ENCODE data around the gene UHRF2. TPM values are rescaled to one million over a fixed set of nuclear protein-coding genes. Genes with fewer than 3 reads are reported as not detected.
A peak's percentile ranks its signal among the peaks of the same experiment; 100 is the strongest.

The UHRF2 gene
- polyA plus RNA-seq, 1 donor: 52.3 TPM

DNA sequence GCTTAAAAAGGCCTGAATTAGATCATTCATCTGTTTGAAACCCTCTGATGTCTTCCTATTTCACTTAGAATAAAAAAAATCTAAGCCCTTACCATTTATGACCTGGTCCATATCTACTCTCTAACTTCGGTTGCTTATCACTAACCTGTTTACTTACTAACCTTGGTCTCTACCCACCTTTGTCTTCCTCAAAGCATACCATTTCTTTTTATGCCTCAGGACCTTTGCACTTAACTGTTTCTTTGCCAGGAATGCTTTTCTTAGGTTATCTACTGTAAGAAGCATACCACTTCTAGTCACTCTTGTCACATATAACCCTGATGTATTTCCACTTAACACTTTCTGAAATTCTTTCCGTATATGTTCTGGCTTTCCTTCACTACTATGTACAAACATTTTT lies 67.0 kb downstream of the UHRF2 start:
- Histone ChIP-seq H3K27me3 (ENCODE audit: control insufficient read depth, insufficient read depth, low read length) (no peaks in the 10 kb centered on the region), H3K9me3 (ENCODE audit: control insufficient read depth, low read depth, low read length) (no peaks in the 10 kb centered on the region)

GRCh38 chr9:6484210-6484609 lies 71.2 kb downstream of the UHRF2 start:
- Histone ChIP-seq H3K4me3 (ENCODE audit: low read length) (no peak overlapping the region), H3K36me3 (ENCODE audit: control insufficient read depth, insufficient read depth, low read length) (peaks cover 46% of the 10 kb centered on the region), H3K27me3 (ENCODE audit: control insufficient read depth, insufficient read depth, low read length) (no peaks in the 10 kb centered on the region), H3K9me3 (ENCODE audit: control insufficient read depth, low read depth, low read length) (no peaks in the 10 kb centered on the region), H3K27ac (ENCODE audit: low read length) (no peak overlapping the region), H3K4me1 (ENCODE audit: control insufficient read depth, insufficient read depth, low read length) (peaks cover 10% of the 10 kb centered on the region)
- no CpG with 5 or more reads among the region's 2 CpGs for WGBS (ENCODE audit: insufficient coverage, low lambda C conversion rate)
- DNase-seq: no peak

More for the DNA sequence above, 67.0 kb downstream of the UHRF2 start:
- H3K4me1 ChIP-seq (ENCODE audit: control insufficient read depth, insufficient read depth, low read length): peaks cover 10% of the 10 kb centered on the region
- H3K4me3 ChIP-seq (ENCODE audit: low read length): no peak overlapping the region
- H3K36me3 ChIP-seq (ENCODE audit: control insufficient read depth, insufficient read depth, low read length): peaks cover 38% of the 10 kb centered on the region
- no peak overlapping the region for H3K27ac ChIP-seq (ENCODE audit: low read length)
- peak; percentile 40 to 75 for DNase-seq
- 67% methylated on average over 1 of the region's 2 CpGs for WGBS (ENCODE audit: insufficient coverage, low lambda C conversion rate)

- no peak for DNase-seq
- Histone ChIP-seq H3K4me3 (ENCODE audit: low read length) (no peak overlapping the region), H3K27me3 (ENCODE audit: control insufficient read depth, insufficient read depth, low read length) (no peaks in the 10 kb centered on the region), H3K9me3 (ENCODE audit: control insufficient read depth, low read depth, low read length) (no peaks in the 10 kb centered on the region), H3K36me3 (ENCODE audit: control insufficient read depth, insufficient read depth, low read length) (peaks cover 41% of the 10 kb centered on the region), H3K4me1 (ENCODE audit: control insufficient read depth, insufficient read depth, low read length) (no peaks in the 10 kb centered on the region), H3K27ac (ENCODE audit: low read length) (no peak overlapping the region)
- WGBS (ENCODE audit: insufficient coverage, low lambda C conversion rate): 94% methylated on average over 2 of the region's 7 CpGs
These were observed 75.4 kb downstream of the UHRF2 start for GRCh38 chr9:6488395-6488794.

GRCh38 chr9:6489099-6489498 lies 76.1 kb downstream of the UHRF2 start:
- Histone ChIP-seq H3K27me3 (ENCODE audit: control insufficient read depth, insufficient read depth, low read length) (no peaks in the 10 kb centered on the region), H3K4me3 (ENCODE audit: low read length) (no peak overlapping the region), H3K36me3 (ENCODE audit: control insufficient read depth, insufficient read depth, low read length) (peaks cover 42% of the 10 kb centered on the region), H3K27ac (ENCODE audit: low read length) (no peak overlapping the region), H3K4me1 (ENCODE audit: control insufficient read depth, insufficient read depth, low read length) (no peaks in the 10 kb centered on the region), H3K9me3 (ENCODE audit: control insufficient read depth, low read depth, low read length) (no peaks in the 10 kb centered on the region)
- WGBS (ENCODE audit: insufficient coverage, low lambda C conversion rate): no CpG with 5 or more reads among the region's 1 CpG
- DNase-seq: no peak

DNA sequence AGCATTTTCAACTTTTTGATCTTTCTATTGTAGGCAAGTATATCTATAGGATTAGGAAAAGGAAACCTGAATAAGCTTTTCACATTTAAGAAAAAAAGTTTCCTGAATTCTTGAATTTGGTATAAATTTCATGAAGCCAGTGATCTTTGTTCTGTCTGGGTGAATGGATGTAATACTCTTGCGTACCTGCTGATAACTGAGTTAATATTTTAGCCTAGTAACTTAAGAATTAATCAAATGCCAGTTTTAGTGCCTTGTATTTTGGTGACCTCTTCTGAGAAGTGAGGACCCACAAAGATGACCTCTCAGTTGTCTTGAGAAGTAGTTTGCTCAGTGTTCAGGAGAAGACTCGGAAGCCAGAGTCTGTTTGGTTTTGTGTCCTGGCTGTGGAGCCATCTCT lies 77.9 kb downstream of the UHRF2 start:
- no peak for DNase-seq
- H3K36me3 ChIP-seq (ENCODE audit: control insufficient read depth, insufficient read depth, low read length): peaks cover 38% of the 10 kb centered on the region
- H3K27me3 ChIP-seq (ENCODE audit: control insufficient read depth, insufficient read depth, low read length): no peaks in the 10 kb centered on the region
- H3K4me3 ChIP-seq (ENCODE audit: low read length): no peak overlapping the region
- H3K27ac ChIP-seq (ENCODE audit: low read length): no peak overlapping the region
- no peaks in the 10 kb centered on the region for H3K4me1 ChIP-seq (ENCODE audit: control insufficient read depth, insufficient read depth, low read length)
- H3K9me3 ChIP-seq (ENCODE audit: control insufficient read depth, low read depth, low read length): no peaks in the 10 kb centered on the region
- WGBS (ENCODE audit: insufficient coverage, low lambda C conversion rate): no CpG with 5 or more reads among the region's 2 CpGs

GRCh38 chr9:6495466-6495865 lies 82.5 kb downstream of the UHRF2 start:
- Histone ChIP-seq H3K27me3 (ENCODE audit: control insufficient read depth, insufficient read depth, low read length) (no peaks in the 10 kb centered on the region), H3K4me1 (ENCODE audit: control insufficient read depth, insufficient read depth, low read length) (no peaks in the 10 kb centered on the region), H3K36me3 (ENCODE audit: control insufficient read depth, insufficient read depth, low read length) (peaks cover 38% of the 10 kb centered on the region), H3K4me3 (ENCODE audit: low read length) (no peak overlapping the region), H3K27ac (ENCODE audit: low read length) (peak overlapping the region; percentile 50), H3K9me3 (ENCODE audit: control insufficient read depth, low read depth, low read length) (no peaks in the 10 kb centered on the region)
- no CpG with 5 or more reads among the region's 1 CpG for WGBS (ENCODE audit: insufficient coverage, low lambda C conversion rate)
- peak; percentile 36 to 65 for DNase-seq

- Histone ChIP-seq H3K4me3 (ENCODE audit: low read length) (no peak overlapping the region), H3K4me1 (ENCODE audit: control insufficient read depth, insufficient read depth, low read length) (no peaks in the 10 kb centered on the region), H3K27ac (ENCODE audit: low read length) (no peak overlapping the region), H3K27me3 (ENCODE audit: control insufficient read depth, insufficient read depth, low read length) (no peaks in the 10 kb centered on the region), H3K36me3 (ENCODE audit: control insufficient read depth, insufficient read depth, low read length) (peaks cover 53% of the 10 kb centered on the region), H3K9me3 (ENCODE audit: control insufficient read depth, low read depth, low read length) (no peaks in the 10 kb centered on the region)
- no peak for DNase-seq
- WGBS (ENCODE audit: insufficient coverage, low lambda C conversion rate): no CpG with 5 or more reads among the region's 1 CpG
These were observed 86.0 kb downstream of the UHRF2 start for GRCh38 chr9:6498982-6499381.

GRCh38 chr9:6501526-6502210 lies 88.7 kb downstream of the UHRF2 start:
- no peaks in the 10 kb centered on the region for H3K4me1 ChIP-seq (ENCODE audit: control insufficient read depth, insufficient read depth, low read length)
- no peak overlapping the region for H3K4me3 ChIP-seq (ENCODE audit: low read length)
- H3K9me3 ChIP-seq (ENCODE audit: control insufficient read depth, low read depth, low read length): no peaks in the 10 kb centered on the region
- WGBS (ENCODE audit: insufficient coverage, low lambda C conversion rate): 100% methylated on average over 1 of the region's 2 CpGs
- H3K27me3 ChIP-seq (ENCODE audit: control insufficient read depth, insufficient read depth, low read length): no peaks in the 10 kb centered on the region
- H3K27ac ChIP-seq (ENCODE audit: low read length): no peak overlapping the region
- peaks cover 66% of the 10 kb centered on the region for H3K36me3 ChIP-seq (ENCODE audit: control insufficient read depth, insufficient read depth, low read length)
- no peak for DNase-seq

DNA sequence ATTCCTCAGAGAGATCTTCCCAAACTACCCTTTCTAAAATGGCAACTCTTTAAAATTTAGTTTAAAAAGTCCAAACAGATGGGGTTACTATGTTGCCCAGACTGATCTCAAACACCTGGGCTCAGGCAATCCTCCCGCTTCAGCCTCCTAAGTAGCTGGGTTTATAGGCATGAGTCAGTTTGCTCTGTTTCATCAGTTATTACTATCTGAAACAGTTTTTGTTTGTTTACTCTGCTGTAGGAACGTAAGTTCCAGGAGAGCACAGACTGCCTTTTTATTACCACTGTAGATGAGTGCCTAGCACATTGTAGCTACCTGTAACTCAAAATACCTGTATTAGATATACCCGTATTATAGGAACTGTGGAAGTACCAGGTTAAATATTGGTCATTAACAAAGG lies 89.4 kb downstream of the UHRF2 start:
- no peak overlapping the region for H3K27ac ChIP-seq (ENCODE audit: low read length)
- no CpG with 5 or more reads among the region's 3 CpGs for WGBS (ENCODE audit: insufficient coverage, low lambda C conversion rate)
- DNase-seq: no peak
- no peaks in the 10 kb centered on the region for H3K27me3 ChIP-seq (ENCODE audit: control insufficient read depth, insufficient read depth, low read length)
- no peaks in the 10 kb centered on the region for H3K4me1 ChIP-seq (ENCODE audit: control insufficient read depth, insufficient read depth, low read length)
- peaks cover 62% of the 10 kb centered on the region for H3K36me3 ChIP-seq (ENCODE audit: control insufficient read depth, insufficient read depth, low read length)
- H3K9me3 ChIP-seq (ENCODE audit: control insufficient read depth, low read depth, low read length): no peaks in the 10 kb centered on the region
- H3K4me3 ChIP-seq (ENCODE audit: low read length): no peak overlapping the region

GRCh38 chr9:6506571-6506970 lies 93.6 kb downstream of the UHRF2 start:
- 67% methylated on average over 1 of the region's 2 CpGs for WGBS (ENCODE audit: insufficient coverage, low lambda C conversion rate)
- no peak overlapping the region for H3K27ac ChIP-seq (ENCODE audit: low read length)
- H3K36me3 ChIP-seq (ENCODE audit: control insufficient read depth, insufficient read depth, low read length): peaks cover 39% of the 10 kb centered on the region
- DNase-seq: no peak
- H3K27me3 ChIP-seq (ENCODE audit: control insufficient read depth, insufficient read depth, low read length): no peaks in the 10 kb centered on the region
- no peaks in the 10 kb centered on the region for H3K4me1 ChIP-seq (ENCODE audit: control insufficient read depth, insufficient read depth, low read length)
- H3K9me3 ChIP-seq (ENCODE audit: control insufficient read depth, low read depth, low read length): no peaks in the 10 kb centered on the region
- no peak overlapping the region for H3K4me3 ChIP-seq (ENCODE audit: low read length)

DNA sequence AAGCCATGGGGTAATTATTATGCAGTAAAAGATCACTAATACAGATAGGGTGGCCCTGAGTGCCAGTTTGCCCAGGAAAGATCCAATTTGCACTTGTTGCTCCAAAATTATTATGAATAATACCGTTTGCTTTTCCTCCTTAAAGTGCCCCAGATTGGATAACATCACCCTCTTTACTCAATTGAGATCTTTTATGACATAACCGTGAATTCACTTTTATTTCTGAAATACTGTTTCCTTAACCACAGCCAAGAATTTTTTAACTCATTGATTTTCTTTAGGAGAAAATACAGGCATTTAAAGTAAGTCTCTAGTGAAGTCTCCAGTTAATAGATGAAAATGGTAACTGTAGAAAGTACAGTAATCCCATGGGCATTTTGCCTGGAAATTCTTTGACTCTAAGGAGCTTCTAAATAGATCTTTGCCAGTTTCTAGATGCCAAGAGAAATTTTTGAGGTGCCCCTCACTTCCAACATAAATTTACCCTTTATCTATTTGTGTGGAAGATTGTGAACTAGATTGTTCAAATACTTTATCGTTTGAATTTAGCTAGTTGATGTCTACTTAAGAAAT lies 99.2 kb downstream of the UHRF2 start:
- DNase-seq: no peak
- no peaks in the 10 kb centered on the region for H3K9me3 ChIP-seq (ENCODE audit: control insufficient read depth, low read depth, low read length)
- no peak overlapping the region for H3K4me3 ChIP-seq (ENCODE audit: low read length)
- peaks cover 7% of the 10 kb centered on the region for H3K36me3 ChIP-seq (ENCODE audit: control insufficient read depth, insufficient read depth, low read length)
- WGBS (ENCODE audit: insufficient coverage, low lambda C conversion rate): 100% methylated on average over 1 of the region's 3 CpGs
- H3K4me1 ChIP-seq (ENCODE audit: control insufficient read depth, insufficient read depth, low read length): no peaks in the 10 kb centered on the region
- H3K27me3 ChIP-seq (ENCODE audit: control insufficient read depth, insufficient read depth, low read length): no peaks in the 10 kb centered on the region
- H3K27ac ChIP-seq (ENCODE audit: low read length): no peak overlapping the region

All from large intestine (tissue), 3 donors.